Osteocyte (in vitro differentiated cells): ENCODE measurements around the gene ERG. TPM values are rescaled to one million over a fixed set of nuclear protein-coding genes. Genes with fewer than 3 reads are reported as not detected.

ENCODE experiments used
- DNase-seq: peaks from one replicate; pipeline ENCODE4 v3.0.0; 2021; ENCODE audit warnings: mixed read lengths; ENCODE audit not compliant: unreplicated experiment; ENCODE audit errors: extremely low spot score
- H3K27ac Mint-ChIP-seq: one replicate; pipeline ENCODE4 v1.8.0; 2021; ENCODE audit warnings: mild to moderate bottlenecking, mixed read lengths; ENCODE audit not compliant: unreplicated experiment
- H3K27me3 Mint-ChIP-seq: one replicate; pipeline ENCODE4 v1.8.0; 2021; ENCODE audit warnings: mixed read lengths; ENCODE audit not compliant: unreplicated experiment
- H3K36me3 Mint-ChIP-seq: one replicate; pipeline ENCODE4 v1.8.0; 2021; ENCODE audit warnings: mixed read lengths; ENCODE audit not compliant: unreplicated experiment
- H3K4me1 Mint-ChIP-seq: one replicate; pipeline ENCODE4 v1.8.0; 2021; ENCODE audit warnings: mixed read lengths; ENCODE audit not compliant: unreplicated experiment
- H3K4me3 Mint-ChIP-seq: one replicate; pipeline ENCODE4 v1.8.0; 2021; ENCODE audit warnings: mild to moderate bottlenecking, moderate library complexity, mixed read lengths; ENCODE audit not compliant: unreplicated experiment
- H3K9me3 Mint-ChIP-seq: one replicate; pipeline ENCODE4 v1.8.0; 2021; ENCODE audit warnings: mixed read lengths; ENCODE audit not compliant: unreplicated experiment
- total RNA-seq: library from RNA; stranded (reverse); gene quantifications from 2 replicates; pipeline ENCODE4 v1.2.1, GENCODE V29; 2021
- TF ChIP-seq, protein P1 (sequence below): fragments of 200-600 bp; sonication (generic); IDR thresholded peaks from 2 replicates; pipeline ENCODE4 v1.5.0; 2021; ENCODE audit warnings: antibody characterized with exemption, mild to moderate bottlenecking, moderate library complexity

Gene ERG
- total RNA-seq, 1 donor from 2014 or later = 11.0 TPM

DNA sequence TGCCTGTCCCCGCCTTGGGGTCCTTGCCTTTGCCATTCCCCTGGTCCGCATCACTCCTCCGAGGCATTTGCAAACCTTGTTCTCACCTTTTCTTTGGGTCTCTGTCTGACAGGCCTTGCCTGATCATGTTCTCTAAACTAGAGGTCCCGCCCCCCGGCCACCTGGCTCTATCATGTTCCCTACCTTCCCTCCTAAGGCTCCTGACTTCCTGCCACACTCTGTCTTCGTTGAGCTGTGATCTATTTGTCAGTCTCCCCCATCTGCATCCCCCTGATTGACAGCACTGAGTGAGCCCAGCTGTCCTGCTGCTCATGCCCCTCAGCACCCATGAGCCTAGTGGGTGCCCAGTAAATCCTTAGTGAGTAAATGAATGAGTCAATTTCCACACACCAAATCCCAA lies 22.8 kb downstream of the ERG start:
- no peak overlapping the region for H3K4me3 Mint-ChIP-seq
- DNase-seq = no peak
- H3K27ac Mint-ChIP-seq = no peak overlapping the region
- no peaks in the 10 kb centered on the region for H3K9me3 Mint-ChIP-seq
- H3K36me3 Mint-ChIP-seq = no peaks in the 10 kb centered on the region
- peaks cover 22% of the 10 kb centered on the region for H3K4me1 Mint-ChIP-seq
- TF ChIP-seq, protein P1, sequence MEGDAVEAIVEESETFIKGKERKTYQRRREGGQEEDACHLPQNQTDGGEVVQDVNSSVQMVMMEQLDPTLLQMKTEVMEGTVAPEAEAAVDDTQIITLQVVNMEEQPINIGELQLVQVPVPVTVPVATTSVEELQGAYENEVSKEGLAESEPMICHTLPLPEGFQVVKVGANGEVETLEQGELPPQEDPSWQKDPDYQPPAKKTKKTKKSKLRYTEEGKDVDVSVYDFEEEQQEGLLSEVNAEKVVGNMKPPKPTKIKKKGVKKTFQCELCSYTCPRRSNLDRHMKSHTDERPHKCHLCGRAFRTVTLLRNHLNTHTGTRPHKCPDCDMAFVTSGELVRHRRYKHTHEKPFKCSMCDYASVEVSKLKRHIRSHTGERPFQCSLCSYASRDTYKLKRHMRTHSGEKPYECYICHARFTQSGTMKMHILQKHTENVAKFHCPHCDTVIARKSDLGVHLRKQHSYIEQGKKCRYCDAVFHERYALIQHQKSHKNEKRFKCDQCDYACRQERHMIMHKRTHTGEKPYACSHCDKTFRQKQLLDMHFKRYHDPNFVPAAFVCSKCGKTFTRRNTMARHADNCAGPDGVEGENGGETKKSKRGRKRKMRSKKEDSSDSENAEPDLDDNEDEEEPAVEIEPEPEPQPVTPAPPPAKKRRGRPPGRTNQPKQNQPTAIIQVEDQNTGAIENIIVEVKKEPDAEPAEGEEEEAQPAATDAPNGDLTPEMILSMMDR = no peak
- no peaks in the 10 kb centered on the region for H3K27me3 Mint-ChIP-seq

DNA sequence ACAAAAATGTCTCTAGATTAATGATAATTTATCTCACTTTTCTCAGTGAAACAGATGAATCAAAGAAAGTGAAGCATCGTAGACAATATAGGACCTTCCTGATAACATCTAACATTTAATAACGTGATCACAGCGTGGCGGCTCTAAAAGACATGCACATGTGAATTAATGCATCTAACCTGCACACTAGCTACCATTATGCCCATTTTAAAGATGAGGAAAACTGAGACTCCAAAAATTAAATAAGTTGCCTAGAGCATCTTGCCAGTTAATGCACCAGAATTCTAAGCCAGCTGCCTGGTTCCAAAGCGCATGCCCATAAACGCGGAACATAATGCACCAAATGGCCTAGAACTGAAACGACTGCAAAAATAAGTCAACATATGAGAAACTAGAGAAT lies 23.5 kb downstream of the ERG start:
- Mint-ChIP-seq H3K4me1 (peaks cover 22% of the 10 kb centered on the region), H3K9me3 (no peaks in the 10 kb centered on the region), H3K27me3 (no peaks in the 10 kb centered on the region), H3K4me3 (no peak overlapping the region), H3K36me3 (no peaks in the 10 kb centered on the region), H3K27ac (no peak overlapping the region)
- no peak for DNase-seq
- TF ChIP-seq, protein P1 = no peak

DNA sequence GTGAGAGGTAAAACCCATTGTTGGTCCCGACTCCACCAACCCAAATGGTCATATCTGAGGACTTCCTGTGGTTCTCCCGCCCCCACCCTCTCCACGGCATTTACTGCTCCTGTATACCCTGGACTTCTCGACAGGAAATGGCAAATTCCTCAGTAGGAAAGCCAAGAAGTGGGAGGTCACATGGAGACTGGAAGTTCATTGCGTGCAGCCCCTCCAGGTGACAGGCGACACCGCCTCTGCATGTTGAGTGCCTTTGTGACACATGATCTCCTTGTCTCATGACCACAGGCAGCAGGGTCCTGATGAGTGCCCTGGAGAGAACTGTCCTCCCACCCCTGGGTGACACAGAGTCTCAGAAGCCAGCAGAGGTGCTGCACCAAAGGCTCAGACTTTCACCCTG lies 24.2 kb downstream of the ERG start:
- Mint-ChIP-seq H3K27me3 (no peaks in the 10 kb centered on the region), H3K4me3 (no peak overlapping the region), H3K9me3 (no peaks in the 10 kb centered on the region), H3K27ac (no peak overlapping the region), H3K4me1 (peaks cover 24% of the 10 kb centered on the region), H3K36me3 (peaks cover 3% of the 10 kb centered on the region)
- TF ChIP-seq, protein P1 = no peak
- DNase-seq = no peak

DNA sequence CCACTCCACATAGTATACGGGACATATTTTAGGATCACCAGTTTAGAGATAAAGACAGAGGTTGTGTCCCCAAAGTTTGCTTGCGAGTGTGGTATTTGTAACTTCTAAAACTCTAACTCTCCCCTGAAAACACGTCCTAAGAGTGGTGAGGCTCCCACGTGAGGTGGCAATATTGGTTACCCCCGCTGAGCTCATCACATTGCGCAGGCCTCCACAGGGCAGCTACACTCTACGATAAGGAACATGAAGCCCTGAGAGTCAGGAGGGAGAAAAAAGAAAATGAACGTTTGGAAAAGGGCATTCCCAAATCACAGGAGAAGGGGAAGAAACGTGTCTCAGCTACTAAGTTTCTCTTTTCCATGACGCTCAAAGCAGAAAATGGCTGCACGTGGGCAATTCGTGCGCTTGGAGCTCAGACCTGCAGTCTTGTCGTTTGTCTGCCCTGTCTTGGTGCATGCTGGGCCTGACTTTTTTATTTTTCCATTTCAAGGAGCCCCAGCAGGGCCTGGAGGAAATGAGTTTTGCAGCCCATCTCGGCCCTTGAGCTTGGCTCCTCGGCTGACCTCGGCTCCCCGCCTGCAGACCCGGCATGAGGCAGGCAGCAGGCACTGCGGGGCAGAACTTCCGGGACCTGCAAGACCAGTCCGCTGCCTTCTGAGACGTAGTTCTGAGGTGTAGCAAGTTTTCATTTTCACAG lies 25.7 kb downstream of the ERG start:
- peaks cover 26% of the 10 kb centered on the region for H3K4me1 Mint-ChIP-seq
- no peak for DNase-seq
- TF ChIP-seq, protein P1 = no peak
- H3K9me3 Mint-ChIP-seq = no peaks in the 10 kb centered on the region
- H3K4me3 Mint-ChIP-seq = no peak overlapping the region
- H3K27me3 Mint-ChIP-seq = no peaks in the 10 kb centered on the region
- H3K27ac Mint-ChIP-seq = no peak overlapping the region
- peaks cover 3% of the 10 kb centered on the region for H3K36me3 Mint-ChIP-seq

DNA sequence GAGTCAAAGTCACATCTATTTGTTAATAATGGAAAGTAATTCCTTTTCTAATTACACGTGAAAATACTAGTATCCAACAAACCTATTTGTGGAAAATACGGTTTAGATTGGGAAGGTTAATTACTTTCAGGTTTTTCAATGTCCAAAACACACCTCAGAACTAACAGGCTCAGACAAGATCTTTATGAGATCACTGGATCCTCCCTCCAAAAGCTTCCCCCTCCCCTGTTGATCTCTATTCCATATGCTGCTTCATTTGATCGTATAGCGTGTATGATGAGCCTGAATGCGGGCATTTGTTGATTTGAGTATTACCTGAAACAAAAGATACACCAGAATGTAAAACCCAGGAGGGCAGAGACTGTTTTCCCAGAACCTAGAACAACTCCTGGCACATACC lies 26.5 kb downstream of the ERG start:
- Mint-ChIP-seq H3K4me3 (no peak overlapping the region), H3K4me1 (peaks cover 26% of the 10 kb centered on the region), H3K36me3 (peaks cover 3% of the 10 kb centered on the region), H3K27me3 (no peaks in the 10 kb centered on the region), H3K27ac (no peak overlapping the region), H3K9me3 (no peaks in the 10 kb centered on the region)
- DNase-seq = no peak
- TF ChIP-seq, protein P1 = no peak
